NCI-H526 treated with DMSO at 0.1 percent for 48 hours (cell line): ENCODE measurements around the gene PACSIN3.

Experiments
- DNase-seq: peaks from one replicate; lab custom pipeline; 2025; lab: John Stamatoyannopoulos, UW

PACSIN3 gene

DNA sequence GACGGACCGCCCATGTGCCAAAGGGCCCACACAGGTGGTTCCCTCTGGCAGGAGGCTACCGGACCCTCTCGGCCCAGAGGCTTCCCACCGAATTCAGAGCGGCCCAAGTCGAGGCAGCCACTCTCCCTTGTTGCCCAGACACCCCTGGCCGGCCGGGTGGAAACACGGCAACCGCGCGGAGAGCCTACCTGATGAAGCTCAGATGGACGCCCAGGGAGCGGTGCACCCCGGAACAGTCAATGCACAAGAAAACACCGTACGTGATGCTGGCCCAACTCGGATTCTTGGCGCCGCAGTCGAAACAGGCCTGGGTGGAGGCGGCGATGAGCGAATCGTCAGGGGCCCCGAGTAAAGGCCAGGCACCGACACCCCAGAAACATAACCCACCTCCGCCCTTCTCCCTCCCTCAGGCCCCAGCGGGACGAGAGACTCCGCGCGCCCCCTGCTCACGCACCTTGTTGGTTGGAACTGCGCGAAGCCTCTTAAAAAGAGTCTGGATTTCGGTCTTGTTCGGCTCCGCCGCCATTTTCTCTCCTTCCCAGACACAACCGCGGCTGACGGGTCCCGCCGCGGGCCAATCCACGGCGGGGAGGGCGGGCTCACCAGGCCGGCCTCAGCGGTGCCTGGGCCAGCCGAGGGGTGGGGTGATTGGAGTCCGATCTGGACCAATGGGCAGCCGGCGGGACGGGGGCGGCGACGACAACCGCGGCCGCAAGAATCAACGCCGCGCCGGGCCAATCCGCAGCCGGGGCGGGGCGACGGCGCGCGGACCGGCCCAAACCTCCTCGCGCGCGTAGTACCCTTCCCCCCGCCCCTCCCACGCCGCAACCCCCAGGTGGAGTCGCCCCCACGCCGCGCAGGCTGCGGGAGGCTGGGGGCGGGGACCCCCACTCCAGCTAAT is 9.7 kb downstream of the PACSIN3 start, which contains the start of gene ARFGAP2:
Gene ARFGAP2 (minus strand): TSS at position 552 of the 901 bp plus-strand sequence. CDS start 26 bp downstream, at position 526.
- DNase-seq = peak; percentile 92

DNA sequence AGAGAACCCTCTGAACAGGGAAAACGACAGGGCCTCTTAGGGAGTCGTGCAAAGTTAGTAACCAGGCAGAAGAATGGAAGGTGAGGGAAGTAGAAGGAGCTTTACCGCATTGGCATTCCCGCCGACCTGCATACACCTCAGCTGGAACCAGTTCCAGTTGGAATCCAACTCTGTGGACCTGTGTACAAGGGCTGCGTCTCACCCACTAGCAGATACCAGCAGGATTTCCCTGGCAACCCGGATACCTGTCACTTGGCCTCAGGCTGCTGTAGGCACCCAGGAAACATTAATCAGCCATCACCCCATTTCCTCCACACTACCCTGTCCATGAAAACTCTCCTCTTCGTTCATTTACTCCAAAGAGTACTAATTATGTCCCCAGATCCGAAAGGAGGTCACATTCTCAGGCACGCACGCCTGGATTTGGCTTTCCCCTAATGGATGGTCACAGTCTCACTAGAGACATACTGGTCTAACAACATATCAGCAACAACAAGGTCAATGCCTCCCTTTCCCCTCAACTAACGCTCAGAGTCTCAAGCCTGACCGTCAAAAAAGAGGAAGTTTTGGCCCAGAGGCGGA is 10.4 kb downstream of the PACSIN3 start:
- DNase-seq = no peak

DNA sequence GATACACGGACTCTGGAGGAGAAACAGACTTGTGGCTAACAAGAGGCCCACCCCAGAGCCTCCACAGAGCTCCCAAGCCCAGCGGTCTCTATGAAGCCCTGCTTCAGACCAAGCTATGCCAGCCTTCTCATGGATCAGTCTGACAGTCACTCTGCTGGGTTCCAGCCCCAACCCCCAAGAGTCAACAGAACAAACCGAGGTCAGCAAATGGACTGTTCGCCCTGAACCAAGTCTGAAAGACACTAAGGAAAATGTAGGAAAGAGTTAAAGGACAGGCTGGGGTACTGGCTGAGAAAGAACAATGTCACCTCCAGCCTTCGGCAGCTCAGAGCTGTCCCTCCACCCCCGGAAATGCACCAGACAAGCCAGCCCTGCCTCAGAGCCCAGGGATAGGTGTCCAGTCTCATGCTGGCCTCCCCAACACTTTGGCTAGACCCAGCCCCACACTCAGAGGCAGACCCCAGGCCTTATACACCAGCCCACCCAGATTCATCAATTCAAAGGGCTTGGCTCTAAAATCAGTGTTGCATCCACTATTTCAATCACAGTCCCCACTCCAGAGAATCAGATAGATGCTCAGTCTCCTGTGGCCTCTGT is 13.4 kb downstream of the PACSIN3 start:
- no peak for DNase-seq

DNA sequence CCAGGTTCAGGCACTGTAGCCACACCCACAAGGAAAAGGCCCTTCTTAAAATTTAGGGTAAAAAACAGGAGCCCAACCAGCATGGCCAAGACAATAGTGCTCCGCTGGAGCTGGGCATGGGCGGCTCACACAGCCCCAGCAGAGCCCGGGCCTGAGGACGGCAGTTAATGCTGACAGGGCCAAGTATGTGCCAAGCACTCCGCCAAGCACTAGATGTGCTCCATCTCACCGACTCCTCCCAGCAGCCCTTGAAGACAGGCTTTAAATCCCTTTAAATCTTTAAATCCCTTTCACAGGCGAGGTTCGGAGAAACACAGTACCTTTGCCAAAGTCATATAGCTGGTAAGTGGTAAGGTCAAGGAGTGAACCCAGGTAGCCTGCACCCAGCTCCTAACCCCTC is 14.4 kb downstream of the PACSIN3 start:
- DNase-seq = no peak

DNA sequence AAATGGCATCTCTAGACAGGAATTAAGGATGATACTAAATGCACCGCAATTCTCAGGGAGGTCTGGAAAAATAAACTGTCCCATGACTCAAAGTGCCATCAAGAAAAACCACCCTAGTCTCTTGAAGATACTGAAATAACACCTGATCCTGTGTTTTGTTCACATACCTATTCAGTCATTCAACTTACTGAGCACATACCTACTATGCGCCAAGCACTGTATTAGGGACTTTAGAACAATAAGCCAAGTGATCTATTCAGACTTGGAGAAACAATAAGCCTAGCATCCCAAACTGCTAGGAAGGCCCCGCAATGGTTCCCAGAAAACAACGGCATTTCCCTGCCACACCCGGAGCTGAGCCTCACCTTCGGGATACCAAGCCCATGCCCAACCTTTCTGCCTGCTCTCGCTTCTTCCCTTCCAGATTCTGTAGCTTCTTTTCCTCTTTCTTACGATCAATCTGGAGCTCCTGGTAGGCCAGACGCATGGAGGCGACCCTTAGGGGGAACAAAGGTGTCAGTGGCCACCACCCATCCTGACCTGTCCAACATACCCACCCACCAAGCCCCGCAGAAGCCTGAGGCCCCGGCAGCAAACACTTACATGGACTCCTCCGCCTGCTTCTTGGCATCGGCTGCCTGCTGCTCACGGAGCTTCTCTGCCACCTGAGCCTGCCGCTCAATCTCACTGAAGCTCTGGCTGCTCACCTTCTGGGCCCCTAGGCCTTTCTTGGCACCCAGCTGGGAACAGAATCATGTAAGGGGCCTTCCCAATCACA is 15.0 kb downstream of the PACSIN3 start:
- DNase-seq = no peak

DNA sequence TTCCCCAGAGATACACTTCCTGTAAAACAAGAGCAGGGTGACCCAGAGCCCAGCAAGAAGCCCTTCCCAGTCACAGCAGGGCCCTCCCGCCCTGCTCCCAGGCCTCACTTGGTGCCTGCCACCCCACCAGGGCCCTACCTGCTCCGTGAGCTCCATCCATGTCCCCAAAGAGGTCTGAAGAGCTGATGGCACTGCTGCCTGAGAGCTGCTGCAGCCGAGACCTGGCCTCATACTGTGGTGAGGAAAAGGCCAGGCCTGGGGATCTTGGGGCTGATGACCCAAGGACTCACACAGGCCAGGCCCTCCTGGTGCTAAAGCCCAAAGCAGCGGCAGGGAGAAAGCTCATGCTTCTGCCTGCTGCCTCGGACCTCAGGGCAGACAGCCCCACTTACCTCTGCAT is 19.9 kb downstream of the PACSIN3 start:
- DNase-seq = no peak

DNA sequence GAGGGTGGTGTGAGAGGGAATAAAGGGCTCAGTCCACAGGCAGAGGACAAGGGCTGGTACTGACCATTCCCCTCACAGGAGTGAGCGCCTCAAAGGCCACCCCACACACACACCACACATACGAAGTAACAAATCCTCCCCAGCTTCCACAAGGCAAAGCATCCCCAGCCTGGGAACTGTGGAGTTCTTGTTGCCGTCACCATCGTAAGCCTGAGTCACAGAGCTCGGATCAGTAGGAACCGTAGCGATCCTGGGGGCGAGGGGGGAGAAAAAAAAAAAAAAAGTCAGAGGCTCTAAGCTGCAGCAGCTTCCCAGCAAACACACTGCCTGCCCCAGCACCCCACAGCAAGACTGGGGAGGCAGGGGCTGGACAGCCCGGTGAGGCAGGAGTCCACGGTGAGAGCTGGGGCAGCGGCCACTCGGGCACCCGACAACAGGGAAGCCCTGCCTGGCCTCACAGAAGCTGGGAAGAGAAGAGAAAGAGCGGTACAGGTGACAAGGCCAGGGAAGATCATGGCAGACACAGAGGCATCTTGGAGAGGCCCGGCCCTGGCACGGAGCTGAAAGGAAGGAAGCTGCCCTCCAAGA is 20.9 kb downstream of the PACSIN3 start:
- no peak for DNase-seq

DNA sequence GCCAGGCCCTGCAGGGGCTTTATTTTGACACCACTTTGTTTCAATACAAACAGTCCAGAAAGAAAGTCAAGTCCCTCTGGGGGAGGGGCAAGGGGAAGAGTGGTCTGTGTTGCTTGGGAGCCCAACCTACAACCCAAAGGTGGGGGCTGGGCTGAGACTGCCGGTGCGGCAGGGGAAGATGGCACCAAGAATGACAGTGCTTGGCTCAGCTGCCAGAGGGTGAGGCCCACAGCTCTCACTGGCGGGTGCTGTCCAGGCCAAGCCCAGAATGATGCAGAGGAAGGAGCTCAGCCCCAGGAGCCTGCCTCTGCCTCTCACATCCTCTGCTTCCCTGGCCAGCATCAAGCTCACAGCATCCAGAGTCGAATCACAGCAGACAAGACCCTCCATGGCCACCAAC is 21.9 kb downstream of the PACSIN3 start:
- no peak for DNase-seq

DNA sequence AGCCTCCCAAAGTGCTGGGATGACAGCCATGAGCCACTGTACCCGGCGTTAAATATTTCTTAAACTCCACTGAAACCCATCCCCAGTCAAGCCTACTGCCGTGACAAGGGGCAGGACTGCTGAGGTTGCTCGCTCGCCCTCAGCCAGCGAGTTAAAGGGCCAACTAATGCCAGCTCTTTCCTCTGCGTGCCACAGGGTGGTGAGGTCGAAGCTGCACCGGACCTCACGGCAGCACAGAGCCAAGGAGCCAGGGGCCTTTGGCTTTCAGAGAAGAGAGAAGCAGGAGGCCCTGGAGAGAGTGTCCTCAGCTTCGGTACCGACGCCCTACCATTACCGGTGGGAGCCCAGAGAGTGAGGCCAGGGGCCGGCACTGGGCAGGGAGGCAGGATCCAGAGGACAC is 22.3 kb downstream of the PACSIN3 start:
- no peak for DNase-seq

DNA sequence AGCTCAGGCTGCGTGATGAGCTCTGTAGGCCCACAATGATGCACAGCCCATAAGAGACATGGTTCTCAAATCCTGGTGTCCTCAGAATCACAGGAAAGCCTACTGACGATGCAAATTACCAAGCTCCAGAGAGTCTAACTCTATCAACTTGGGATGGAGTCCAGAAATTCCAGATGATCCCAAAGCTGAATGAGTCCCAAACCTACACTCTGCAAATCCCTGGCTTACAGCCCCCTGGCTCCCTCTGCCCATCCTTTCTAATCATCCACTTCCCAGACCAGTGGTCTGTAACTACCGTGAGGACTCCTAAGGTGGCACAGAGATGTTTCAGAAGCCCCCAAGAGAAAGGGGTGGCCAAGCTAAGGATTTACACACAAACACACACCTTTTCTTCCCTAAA is 23.0 kb downstream of the PACSIN3 start:
- no peak for DNase-seq

DNA sequence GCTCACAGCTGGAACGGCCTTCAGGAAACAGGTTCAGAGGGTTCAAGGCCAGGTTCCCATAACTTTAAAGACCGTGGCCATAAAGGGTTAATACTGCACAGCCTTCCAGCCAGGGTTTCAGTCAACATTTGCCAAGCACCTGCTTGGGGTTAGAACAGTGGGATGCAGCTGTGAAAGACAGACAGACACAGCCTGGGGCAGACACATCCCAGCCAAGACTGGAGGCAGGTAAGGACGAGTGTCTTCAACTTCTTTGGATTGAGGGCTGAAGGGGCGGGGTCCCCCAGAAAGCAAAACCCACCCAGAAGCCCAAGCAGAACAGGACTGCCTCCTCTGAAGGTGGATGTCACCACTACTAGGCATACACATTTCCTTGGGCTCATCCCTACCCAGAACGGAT is 23.8 kb downstream of the PACSIN3 start:
- DNase-seq = no peak

DNA sequence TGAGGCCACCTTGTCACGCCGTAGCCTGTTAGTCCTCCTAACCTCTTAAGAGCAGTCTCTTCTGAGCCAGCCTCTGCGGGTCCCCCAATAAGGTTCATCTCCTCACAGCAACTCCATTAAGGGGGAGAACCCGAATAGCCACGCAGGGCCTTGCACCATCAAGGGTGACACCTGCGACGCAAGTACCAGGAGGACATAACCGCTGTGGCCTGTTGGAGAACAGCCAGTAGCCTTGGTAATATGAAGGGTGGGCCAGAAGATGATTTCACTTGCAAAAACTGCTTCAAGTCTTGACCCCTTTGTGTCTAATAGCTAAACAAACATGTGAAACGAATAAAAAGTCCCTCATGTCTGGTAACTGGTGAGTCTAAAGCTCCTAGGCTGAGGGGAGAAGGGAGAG is 24.3 kb downstream of the PACSIN3 start:
- no peak for DNase-seq

DNA sequence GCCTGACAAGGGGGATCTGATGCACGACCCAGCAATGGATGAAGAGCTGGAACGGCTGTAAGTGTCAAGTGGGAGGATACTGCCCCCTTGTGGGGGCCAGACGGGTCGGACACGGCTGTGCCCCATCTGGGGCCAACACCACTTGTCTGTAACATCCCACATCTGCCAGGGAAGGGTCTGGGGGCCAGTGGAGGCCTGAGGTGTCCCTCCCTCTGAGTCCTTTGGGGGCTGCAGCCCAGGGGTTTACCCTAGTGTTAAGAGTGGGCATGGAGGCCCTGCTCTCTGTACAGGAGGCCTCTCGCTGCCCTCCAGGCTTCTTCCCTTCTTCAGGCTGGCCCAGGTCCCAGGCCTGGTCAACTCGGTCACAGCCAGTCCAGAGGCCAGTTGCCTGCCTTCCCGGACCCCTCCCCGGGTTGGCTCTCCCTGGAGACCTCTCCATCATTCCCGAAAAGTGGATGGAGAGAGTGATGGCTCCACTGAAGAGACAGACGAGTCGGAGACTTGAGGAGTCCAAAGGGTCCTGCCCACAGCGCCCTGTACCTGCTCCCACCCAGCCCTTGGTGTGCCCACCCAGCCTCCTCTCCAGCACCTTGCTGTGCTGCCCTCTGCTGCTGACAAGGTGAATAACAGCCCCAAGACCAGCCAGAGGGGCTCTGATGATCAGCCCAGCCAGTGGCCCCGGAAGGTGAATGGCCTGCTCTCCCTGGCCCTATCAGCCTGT is 24.9 kb downstream of the PACSIN3 start:
- DNase-seq = no peak

DNA sequence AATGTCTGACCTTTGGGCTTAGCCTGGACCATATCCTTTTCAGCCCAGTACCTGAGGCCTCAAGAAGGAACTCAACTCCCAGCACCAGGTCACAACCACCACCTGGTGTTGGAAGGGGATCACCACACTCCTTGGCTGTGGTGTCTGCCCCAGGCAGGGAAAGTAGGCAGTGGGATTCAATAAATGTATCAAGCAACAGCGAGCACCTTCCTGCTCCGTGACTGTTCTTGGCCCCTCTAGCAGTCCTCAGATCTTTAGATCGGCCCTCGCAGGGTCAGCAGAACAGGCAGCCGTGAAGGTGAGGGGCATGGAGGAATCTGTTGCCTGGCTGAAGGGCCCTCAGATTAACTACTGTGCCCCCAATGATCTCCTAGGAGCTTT is 25.5 kb downstream of the PACSIN3 start:
- no peak for DNase-seq

DNA sequence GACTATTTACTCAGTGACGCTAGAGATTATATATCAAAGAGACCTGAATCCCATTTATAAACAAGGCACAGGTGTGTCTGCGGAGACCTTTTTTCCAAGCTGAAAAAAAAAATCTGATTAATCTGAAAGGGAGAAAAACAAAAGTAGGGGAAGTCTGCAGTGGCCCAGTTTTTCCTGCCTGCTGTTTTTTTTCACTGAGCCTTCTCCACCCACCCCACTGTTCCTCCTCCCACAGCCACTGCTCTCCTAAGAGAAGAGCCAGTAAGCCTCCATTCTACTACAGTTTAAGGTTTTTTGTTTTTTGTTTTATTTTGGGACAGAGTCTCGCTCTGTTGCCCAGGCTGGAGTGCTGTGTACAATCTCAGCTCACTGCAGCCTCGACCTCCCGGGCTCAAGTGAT is 28.0 kb downstream of the PACSIN3 start:
- no peak for DNase-seq

DNA sequence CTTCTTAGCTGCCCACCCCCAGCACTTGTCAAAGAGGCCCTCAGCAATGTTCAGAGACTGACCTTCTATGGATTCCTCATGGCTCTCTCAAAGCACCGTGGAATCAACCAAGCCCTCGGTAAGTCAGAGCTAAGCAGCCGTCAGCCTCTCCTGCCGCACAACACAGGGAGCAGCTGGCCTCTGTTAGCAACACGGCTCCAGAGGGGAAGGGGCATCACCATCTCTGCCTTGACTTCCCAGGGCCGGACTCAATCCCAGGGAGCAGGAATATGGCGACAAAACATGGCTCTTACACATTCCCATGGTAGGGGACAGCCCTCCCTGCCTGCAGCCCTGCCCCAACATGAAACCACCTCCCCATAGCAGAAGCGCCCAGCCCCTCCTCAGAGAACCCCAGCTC is 28.4 kb downstream of the PACSIN3 start:
- DNase-seq = no peak

DNA sequence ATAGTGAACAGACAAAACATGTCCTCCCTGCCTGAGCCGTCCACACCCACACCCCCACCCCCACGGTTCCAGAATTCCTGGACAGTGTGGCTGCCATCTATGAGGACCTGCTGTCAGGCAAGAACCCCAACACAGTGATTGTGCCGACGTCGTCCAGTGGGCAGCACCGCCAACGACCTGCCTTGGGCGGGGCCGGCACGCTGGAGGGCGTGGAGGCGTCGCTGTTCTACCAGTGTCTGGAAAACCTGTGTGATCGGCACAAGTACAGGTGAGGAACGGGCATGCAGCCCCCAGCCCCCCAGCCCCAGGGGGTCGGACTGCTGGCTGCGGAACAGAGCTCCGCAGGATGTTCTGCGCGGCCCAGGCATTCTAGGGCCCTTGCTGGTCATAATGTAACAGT is 29.3 kb downstream of the PACSIN3 start:
- DNase-seq = no peak

DNA sequence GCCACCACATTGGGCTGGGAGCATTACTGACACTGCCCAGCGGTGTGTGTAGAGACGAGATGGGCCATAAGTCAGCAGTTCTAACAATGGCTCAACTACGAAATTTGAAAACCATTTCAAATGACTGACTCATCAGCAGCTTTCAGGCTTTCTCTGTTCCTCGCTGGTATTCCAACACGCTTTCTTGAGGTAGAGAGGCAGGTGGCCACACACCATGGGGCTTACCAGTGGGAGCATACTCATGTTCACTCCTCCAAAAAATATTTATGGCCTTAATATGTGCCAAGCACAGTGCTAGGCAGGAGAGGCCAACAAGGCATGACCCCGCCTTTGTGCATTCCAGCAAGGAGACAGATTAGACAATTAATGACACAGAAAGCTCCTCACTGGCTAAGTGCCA is 29.9 kb downstream of the PACSIN3 start:
- DNase-seq = no peak

DNA sequence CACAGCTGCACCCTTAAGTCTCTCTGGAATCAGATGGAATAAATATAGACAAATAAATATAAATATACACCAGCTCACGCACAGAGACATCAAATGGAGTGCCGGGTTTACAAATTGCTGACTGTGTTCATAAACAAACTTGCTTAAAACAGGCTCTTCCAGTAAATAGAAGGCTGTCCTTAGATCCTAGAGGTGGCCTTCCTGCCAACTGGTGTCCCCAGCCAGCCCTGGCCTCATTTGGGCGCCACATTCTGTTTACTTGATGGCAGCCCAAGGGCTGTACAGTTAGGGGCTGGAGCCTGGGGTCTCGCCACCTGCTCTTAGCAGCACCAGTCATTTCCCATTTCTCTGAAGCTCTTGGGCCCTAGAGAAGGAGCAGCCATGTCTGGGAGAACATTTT is 30.4 kb downstream of the PACSIN3 start:
- no peak for DNase-seq

DNA sequence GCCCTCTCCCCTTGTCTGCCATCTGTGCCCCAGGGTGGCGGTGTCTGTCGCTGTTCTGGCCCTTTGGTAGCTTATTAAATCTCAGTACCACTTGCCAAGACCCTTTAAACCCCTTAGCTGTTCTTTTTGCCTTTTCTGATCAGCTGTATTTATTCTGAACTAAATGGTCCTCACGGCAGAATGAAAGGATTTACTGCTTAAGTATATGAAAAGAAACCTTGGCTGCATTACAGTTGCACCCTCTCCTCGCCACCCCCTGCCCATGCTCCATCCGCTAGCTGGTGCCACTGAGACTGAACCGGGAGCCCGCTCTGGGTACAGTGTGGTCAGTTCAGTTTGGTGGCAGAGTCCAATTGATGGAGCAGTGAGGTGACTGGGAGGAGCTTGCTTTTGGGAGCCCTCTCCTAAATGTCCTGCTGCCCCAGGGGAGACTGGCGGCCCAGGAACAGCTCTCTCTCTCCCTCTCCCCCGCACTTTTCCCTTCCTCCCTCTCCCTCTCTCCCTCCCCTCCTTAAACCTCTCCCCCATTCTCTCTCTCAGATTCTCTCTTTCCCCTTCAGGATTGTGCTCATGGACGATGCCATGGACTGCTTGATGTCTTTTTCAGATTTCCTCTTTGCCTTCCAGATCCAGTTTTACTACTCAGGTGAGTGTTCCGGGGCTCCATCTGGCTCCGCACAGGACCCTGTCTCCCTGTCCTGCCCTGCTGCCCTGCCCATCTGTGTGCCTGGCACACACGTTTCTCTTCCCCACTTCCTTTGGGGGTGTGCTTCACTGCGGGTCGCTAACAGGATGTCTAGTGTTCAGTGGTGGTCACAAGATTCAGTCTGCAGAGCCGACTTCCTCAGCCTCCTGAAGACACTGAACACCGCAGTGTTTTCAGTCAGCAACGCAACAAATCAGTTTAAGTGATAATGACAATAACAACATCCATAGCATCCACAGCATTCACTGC is 31.3 kb downstream of the PACSIN3 start:
- no peak for DNase-seq
